BLaER1 treated with 17β-estradiol and CSF1 and Interleukin-3, amounts not matched to agents 10 nM and 100 nM (cell line): Measurements from ENCODE around the gene EXOC6B.
A peak's percentile ranks its signal among the peaks of the same experiment; 100 is the strongest.

Source experiments
- H3K27ac ChIP-seq, 11 experiments: shearing (Covaris generic); formaldehyde crosslinking; 2 replicates each; pipeline ENCODE4 v1.8.1; 2022
- H3K27me3 ChIP-seq, 11 experiments: shearing (Covaris generic); formaldehyde crosslinking; 2 replicates each; pipeline ENCODE4 v1.8.1; 2022
- H3K36me3 ChIP-seq, 11 experiments: shearing (Covaris generic); formaldehyde crosslinking; 2 replicates each; pipeline ENCODE4 v1.8.1; 2022
- H3K4me1 ChIP-seq, 10 experiments: shearing (Covaris generic); formaldehyde crosslinking; 2 replicates each; pipeline ENCODE4 v1.8.1; 2022
- H3K4me2 ChIP-seq, 11 experiments: shearing (Covaris generic); formaldehyde crosslinking; 2 replicates each; pipeline ENCODE4 v1.8.1; 2022
- H3K4me3 ChIP-seq, 10 experiments: shearing (Covaris generic); formaldehyde crosslinking; 2 replicates each; pipeline ENCODE4 v1.8.1; 2022
- H3K9ac ChIP-seq, 11 experiments: shearing (Covaris generic); formaldehyde crosslinking; 2 replicates each; pipeline ENCODE4 v1.8.1; 2022
- H3K9me3 ChIP-seq, 11 experiments: shearing (Covaris generic); formaldehyde crosslinking; replicated peaks in 1 of 11; 2 replicates each; pipeline ENCODE4 v1.8.1; 2022
- H4K20me1 ChIP-seq, 11 experiments: shearing (Covaris generic); formaldehyde crosslinking; 2 replicates each; pipeline ENCODE4 v1.8.1; 2022
- Cebpa-rat ChIP-seq, 11 experiments: shearing (Covaris generic); IDR thresholded peaks; 2 replicates each; pipeline ENCODE4 v1.8.1; 2022

EXOC6B gene

DNA sequence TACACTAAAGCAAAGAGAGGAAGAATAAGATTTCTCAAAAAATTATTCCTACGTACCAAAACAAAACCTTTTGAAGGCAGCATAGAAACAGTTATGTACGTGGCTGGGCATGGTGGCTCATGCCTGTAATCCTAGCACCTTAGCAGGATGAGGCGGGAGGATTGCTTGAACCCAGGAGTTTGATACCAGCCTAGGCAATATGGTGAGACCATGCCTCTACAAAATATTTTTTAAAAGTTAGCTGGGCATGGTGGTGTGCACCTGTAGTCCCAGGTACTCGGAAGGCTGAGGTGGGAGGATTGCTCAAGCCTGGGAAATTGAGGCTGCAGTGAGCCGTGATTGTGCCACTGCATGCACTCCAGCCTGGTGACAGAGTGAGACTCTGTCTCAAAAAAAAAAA is 663.3 kb downstream of the EXOC6B start:
- TF ChIP-seq Cebpa-rat (IDR thresholded peaks at IDR 0.05) = no peak
- Histone ChIP-seq H3K27ac (no peak overlapping the region), H3K27me3 (no peaks in the 10 kb centered on the region), H3K36me3 (no peaks in the 10 kb centered on the region), H3K4me3 (no peak overlapping the region), H4K20me1 (no peaks in the 10 kb centered on the region), H3K9me3 (0 out of 22 replicates have a peak, but pooled peaks cover 0 to 4% (median 0%) of the 10 kb centered on the region in 11 experiments), H3K4me1 (peaks cover 0 to 25% (median 15%) of the 10 kb centered on the region in 10 experiments; a peak in 17 of 20 replicates), H3K4me2 (no peak overlapping the region), H3K9ac (no peak overlapping the region)

DNA sequence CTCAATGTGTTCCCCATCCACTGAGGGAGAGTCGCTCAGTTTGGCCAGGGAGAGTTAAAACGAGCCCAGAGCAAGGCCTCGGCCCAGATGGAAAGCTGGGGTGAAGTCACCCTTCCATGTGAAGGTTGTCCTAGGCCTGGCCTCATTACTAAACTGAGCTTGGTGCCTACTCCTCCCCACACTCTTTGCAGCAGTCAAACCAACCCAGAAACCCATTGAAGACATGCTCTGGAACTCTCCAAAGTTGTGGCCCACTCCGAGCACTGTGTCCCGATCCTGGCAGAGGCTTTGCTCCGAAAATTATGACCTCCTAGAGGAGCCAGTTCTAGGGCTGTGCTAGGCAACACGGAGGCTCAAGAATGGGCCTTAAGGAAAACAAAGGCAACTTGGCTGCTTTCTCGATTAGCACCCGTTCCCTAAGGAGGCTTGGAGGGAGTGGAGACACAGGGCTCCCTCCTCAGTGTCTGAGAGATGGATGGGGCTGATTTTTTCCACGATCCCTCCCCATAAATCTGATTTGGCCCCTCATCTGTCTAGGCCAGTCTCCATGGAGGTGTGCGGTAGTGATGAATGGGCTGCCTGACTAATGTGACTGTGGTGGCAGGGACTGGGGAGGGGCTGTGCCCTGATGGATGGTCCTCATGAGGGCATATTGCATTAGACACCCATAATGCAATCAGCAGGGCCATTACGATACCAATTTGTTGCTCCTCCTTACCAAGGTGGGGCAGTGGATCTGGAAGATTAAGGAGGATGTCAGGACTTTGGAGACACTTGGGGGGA is 666.4 kb downstream of the EXOC6B start:
- Histone ChIP-seq H3K36me3 (no peaks in the 10 kb centered on the region), H3K9ac (no peak overlapping the region), H3K27me3 (peaks cover 0 to 3% (median 0%) of the 10 kb centered on the region in 11 experiments; a peak in 1 of 22 replicates), H3K27ac (no peak overlapping the region), H4K20me1 (no peaks in the 10 kb centered on the region), H3K9me3 (0 out of 22 replicates have a peak, but pooled peaks cover 0 to 4% (median 0%) of the 10 kb centered on the region in 11 experiments), H3K4me1 (peaks cover 0 to 30% (median 16%) of the 10 kb centered on the region in 10 experiments; a peak in 17 of 20 replicates), H3K4me3 (no peak overlapping the region), H3K4me2 (no peak overlapping the region)
- TF ChIP-seq Cebpa-rat (IDR thresholded peaks at IDR 0.05) = no peak

- no peak overlapping the region for H3K4me3 ChIP-seq
- H4K20me1 ChIP-seq = no peaks in the 10 kb centered on the region
- peak overlapping the region in 1 of 11 experiments; percentile 28; a peak in 1 of 22 replicates for H3K9ac ChIP-seq
- H3K4me2 ChIP-seq = peak overlapping the region in 9 of 11 experiments; percentile 33 to 82 (median 72); a peak in 18 of 22 replicates
- 0 out of 22 replicates have a peak, but pooled peaks cover 0 to 4% (median 0%) of the 10 kb centered on the region in 11 experiments for H3K9me3 ChIP-seq
- H3K4me1 ChIP-seq = peaks cover 0 to 30% (median 16%) of the 10 kb centered on the region in 10 experiments; a peak in 17 of 20 replicates
- TF ChIP-seq Cebpa-rat (IDR thresholded peaks at IDR 0.05) = no peak
- peak overlapping the region in 7 of 11 experiments; percentile 20 to 71 (median 46); a peak in 9 of 22 replicates for H3K27ac ChIP-seq
- H3K27me3 ChIP-seq = peaks cover 0 to 3% (median 0%) of the 10 kb centered on the region in 11 experiments; a peak in 1 of 22 replicates
- H3K36me3 ChIP-seq = no peaks in the 10 kb centered on the region
Observed at GRCh38 chr2:72157871-72158771, 667.7 kb downstream of the EXOC6B start.

GRCh38 chr2:72156872-72157271 is 669.0 kb downstream of the EXOC6B start:
- no peak for TF ChIP-seq Cebpa-rat (IDR thresholded peaks at IDR 0.05)
- Histone ChIP-seq H3K9ac (no peak overlapping the region), H3K4me2 (peak overlapping the region in 2 of 11 experiments; percentile 72 to 82; a peak in 1 of 22 replicates), H3K4me1 (peaks cover 0 to 30% (median 16%) of the 10 kb centered on the region in 10 experiments; a peak in 17 of 20 replicates), H3K9me3 (0 out of 22 replicates have a peak, but pooled peaks cover 0 to 4% (median 0%) of the 10 kb centered on the region in 11 experiments), H3K27me3 (peaks cover 0 to 3% (median 0%) of the 10 kb centered on the region in 11 experiments; a peak in 1 of 22 replicates), H4K20me1 (peaks cover 0 to 5% (median 0%) of the 10 kb centered on the region in 11 experiments; a peak in 1 of 22 replicates), H3K27ac (no peak overlapping the region), H3K36me3 (no peaks in the 10 kb centered on the region), H3K4me3 (no peak overlapping the region)

- Histone ChIP-seq H3K4me1 (peaks cover 0 to 25% (median 14%) of the 10 kb centered on the region in 10 experiments; a peak in 17 of 20 replicates), H3K4me2 (no peak overlapping the region), H3K4me3 (no peak overlapping the region), H3K36me3 (no peaks in the 10 kb centered on the region), H3K9ac (no peak overlapping the region), H4K20me1 (peaks cover 0 to 6% (median 0%) of the 10 kb centered on the region in 11 experiments; a peak in 1 of 22 replicates), H3K9me3 (0 out of 22 replicates have a peak, but pooled peaks cover 0 to 4% (median 0%) of the 10 kb centered on the region in 11 experiments), H3K27me3 (peaks cover 0 to 11% (median 8%) of the 10 kb centered on the region in 11 experiments; a peak in 17 of 22 replicates), H3K27ac (no peak overlapping the region)
- no peak for TF ChIP-seq Cebpa-rat (IDR thresholded peaks at IDR 0.05)
Observed at GRCh38 chr2:72155737-72156136, 670.1 kb downstream of the EXOC6B start.

- Histone ChIP-seq H3K4me2 (no peak overlapping the region), H3K4me1 (peaks cover 0 to 19% (median 13%) of the 10 kb centered on the region in 10 experiments; a peak in 17 of 20 replicates)
- no peak for TF ChIP-seq Cebpa-rat (IDR thresholded peaks at IDR 0.05)
Observed at GRCh38 chr2:72155151-72155550, 670.7 kb downstream of the EXOC6B start.

GRCh38 chr2:72154386-72154975 is 671.4 kb downstream of the EXOC6B start:
- H3K9ac ChIP-seq = no peak overlapping the region
- 0 out of 22 replicates have a peak, but pooled peaks cover 0 to 4% (median 0%) of the 10 kb centered on the region in 11 experiments for H3K9me3 ChIP-seq
- no peak overlapping the region for H3K4me3 ChIP-seq
- H3K36me3 ChIP-seq = no peaks in the 10 kb centered on the region
- H4K20me1 ChIP-seq = peaks cover 0 to 14% (median 7%) of the 10 kb centered on the region in 11 experiments; a peak in 19 of 22 replicates
- H3K27ac ChIP-seq = no peak overlapping the region
- TF ChIP-seq Cebpa-rat (IDR thresholded peaks at IDR 0.05) = no peak
- H3K27me3 ChIP-seq = peaks cover 12 to 23% (median 21%) of the 10 kb centered on the region in 11 experiments
- H3K4me2 ChIP-seq = no peak overlapping the region
- H3K4me1 ChIP-seq = peaks cover 3 to 25% (median 19%) of the 10 kb centered on the region in 10 experiments; a peak in 19 of 20 replicates

More at GRCh38 chr2:72155151-72155550, 670.7 kb downstream of the EXOC6B start:
- H3K9me3 ChIP-seq = 0 out of 22 replicates have a peak, but pooled peaks cover 0 to 4% (median 0%) of the 10 kb centered on the region in 11 experiments
- H3K27me3 ChIP-seq = peaks cover 6 to 17% (median 14%) of the 10 kb centered on the region in 11 experiments
- no peak overlapping the region for H3K27ac ChIP-seq
- no peak overlapping the region for H3K4me3 ChIP-seq
- peaks cover 0 to 7% (median under 1%) of the 10 kb centered on the region in 11 experiments; a peak in 14 of 22 replicates for H4K20me1 ChIP-seq
- H3K36me3 ChIP-seq = no peaks in the 10 kb centered on the region
- H3K9ac ChIP-seq = no peak overlapping the region

- no peaks in the 10 kb centered on the region for H3K36me3 ChIP-seq
- no peak overlapping the region for H3K4me3 ChIP-seq
- H3K27ac ChIP-seq = no peak overlapping the region
- no peak for TF ChIP-seq Cebpa-rat (IDR thresholded peaks at IDR 0.05)
- peaks cover 0 to 19% (median 12%) of the 10 kb centered on the region in 11 experiments; a peak in 19 of 22 replicates for H4K20me1 ChIP-seq
- no peak overlapping the region for H3K4me2 ChIP-seq
- 0 out of 22 replicates have a peak, but pooled peaks cover 0 to 4% (median 0%) of the 10 kb centered on the region in 11 experiments for H3K9me3 ChIP-seq
- no peak overlapping the region for H3K9ac ChIP-seq
- H3K4me1 ChIP-seq = peaks cover 8 to 30% (median 24%) of the 10 kb centered on the region in 10 experiments; a peak in 19 of 20 replicates
- H3K27me3 ChIP-seq = peaks cover 18 to 29% (median 26%) of the 10 kb centered on the region in 11 experiments
Observed at GRCh38 chr2:72153924-72154323, 671.9 kb downstream of the EXOC6B start.
